ENCODE results near the gene PSG4.
"Not testable (repeated sequence)": the region's sequence is repeated elsewhere in the genome, so short reads cannot be mapped to it uniquely, and the experiment has no call there.

The PSG4 gene

GRCh38 chr19:43205471-43206105 lies at the start of gene PSG4:
TSS of gene PSG4 (minus strand) at chr19:43205638. CDS start at chr19:43205536, 102 bp downstream.
- DNase-seq (ENCODE audit: low spot score), result peak; percentile 59

GRCh38 chr19:43251428-43251827 lies 46.0 kb upstream of the PSG4 start:
- peak; percentile 33 for DNase-seq (ENCODE audit: low spot score)

- DNase-seq (ENCODE audit: low spot score), result peak; percentile 65
These were observed 44.9 kb upstream of the PSG4 start for GRCh38 chr19:43250296-43250695.

- peak; percentile 74 for DNase-seq (ENCODE audit: low spot score)
These were observed 43.2 kb upstream of the PSG4 start for GRCh38 chr19:43248635-43249002.

- not testable (repeated sequence) for DNase-seq (ENCODE audit: low spot score)
These were observed 41.9 kb upstream of the PSG4 start for GRCh38 chr19:43247243-43247880.

- DNase-seq (ENCODE audit: low spot score), result not testable (repeated sequence)
These were observed 40.4 kb upstream of the PSG4 start for GRCh38 chr19:43245848-43246247.

- not testable (repeated sequence) for DNase-seq (ENCODE audit: low spot score)
These were observed 36.8 kb upstream of the PSG4 start for GRCh38 chr19:43242211-43242610.

GRCh38 chr19:43238213-43238612 lies 32.8 kb upstream of the PSG4 start:
- DNase-seq (ENCODE audit: low spot score), result not testable (repeated sequence)

- DNase-seq (ENCODE audit: low spot score), result not testable (repeated sequence)
These were observed 30.2 kb upstream of the PSG4 start for GRCh38 chr19:43235686-43236085.

- peak; percentile 84 for DNase-seq (ENCODE audit: low spot score)
These were observed 23.9 kb upstream of the PSG4 start for GRCh38 chr19:43229315-43229714.

- not testable (repeated sequence) for DNase-seq (ENCODE audit: low spot score)
These were observed 23.3 kb upstream of the PSG4 start for GRCh38 chr19:43228730-43229129.

GRCh38 chr19:43226986-43227385 lies 21.5 kb upstream of the PSG4 start:
- DNase-seq (ENCODE audit: low spot score), result not testable (repeated sequence)

- peak; percentile 87 for DNase-seq (ENCODE audit: low spot score)
These were observed 19.4 kb upstream of the PSG4 start for GRCh38 chr19:43224855-43225253.

- DNase-seq (ENCODE audit: low spot score), result peak; percentile 94
These were observed 18.9 kb upstream of the PSG4 start for GRCh38 chr19:43224201-43224854.

GRCh38 chr19:43221891-43222290 lies 16.5 kb upstream of the PSG4 start:
- not testable (repeated sequence) for DNase-seq (ENCODE audit: low spot score)

- not testable (repeated sequence) for DNase-seq (ENCODE audit: low spot score)
These were observed 13.7 kb upstream of the PSG4 start for GRCh38 chr19:43219136-43219535.

- DNase-seq (ENCODE audit: low spot score), result not testable (repeated sequence)
These were observed 10.4 kb upstream of the PSG4 start for GRCh38 chr19:43215881-43216280.

GRCh38 chr19:43207991-43208390 lies 2.6 kb upstream of the PSG4 start:
- peak; percentile 77 for DNase-seq (ENCODE audit: low spot score)

- peak; percentile 51 for DNase-seq (ENCODE audit: low spot score)
These were observed 1.7 kb upstream of the PSG4 start for GRCh38 chr19:43207174-43207573.

GRCh38 chr19:43203611-43204010 lies 1.8 kb downstream of the PSG4 start:
- DNase-seq (ENCODE audit: low spot score), result not testable (repeated sequence)

- not testable (repeated sequence) for DNase-seq (ENCODE audit: low spot score)
These were observed 3.5 kb downstream of the PSG4 start for GRCh38 chr19:43201891-43202290.

- DNase-seq (ENCODE audit: low spot score), result peak; percentile 70
These were observed 4.1 kb downstream of the PSG4 start for GRCh38 chr19:43201337-43201801.
